Smooth muscle cell (in vitro differentiated cells): Measurements from ENCODE around the gene BTNL3. TPM values are rescaled to one million over a fixed set of nuclear protein-coding genes. Genes with fewer than 3 reads are reported as not detected.

Experiments used
- DNase-seq: peaks from one replicate; lab custom pipeline; 2025; ENCODE audit not compliant: unreplicated experiment; lab: John Stamatoyannopoulos, UW
- H2AFZ ChIP-seq: fragments of 200-600 bp; sonication (generic); 2 replicates; pipeline ENCODE4 v1.6.0; 2016; ENCODE audit warnings: antibody characterized with exemption, low read depth, mild to moderate bottlenecking
- H3F3A ChIP-seq: fragments of 200-600 bp; sonication (generic); 2 replicates; pipeline ENCODE4 v1.6.0; 2017; ENCODE audit warnings: antibody characterized with exemption, low read depth
- H3K27ac ChIP-seq: fragments of 200-600 bp; sonication (generic); 2 replicates; pipeline ENCODE4 v1.5.1; 2016; ENCODE audit warnings: low read depth, mild to moderate bottlenecking
- H3K27me3 ChIP-seq: fragments of 200-600 bp; sonication (generic); 2 replicates; pipeline ENCODE4 v1.6.1; 2016; ENCODE audit warnings: low read depth, mild to moderate bottlenecking
- H3K36me3 ChIP-seq: fragments of 200-600 bp; sonication (generic); 2 replicates; pipeline ENCODE4 v1.5.1; 2016; ENCODE audit warnings: low read depth
- H3K4me1 ChIP-seq: fragments of 200-600 bp; sonication (generic); 2 replicates; pipeline ENCODE4 v1.5.1; 2016; ENCODE audit warnings: low read depth
- H3K4me2 ChIP-seq: fragments of 200-600 bp; sonication (generic); 2 replicates; pipeline ENCODE4 v1.6.0; 2016; ENCODE audit warnings: mild to moderate bottlenecking
- H3K4me3 ChIP-seq: fragments of 200-600 bp; sonication (generic); 2 replicates; pipeline ENCODE4 v1.5.1; 2016; ENCODE audit warnings: mild to moderate bottlenecking
- H3K79me2 ChIP-seq: fragments of 200-600 bp; sonication (generic); 2 replicates; pipeline ENCODE4 v1.6.0; 2016; ENCODE audit warnings: low read depth, mild to moderate bottlenecking
- H3K9ac ChIP-seq: fragments of 200-600 bp; sonication (generic); 2 replicates; pipeline ENCODE4 v1.6.0; 2016; ENCODE audit warnings: low read depth
- H3K9me3 ChIP-seq: fragments of 200-600 bp; sonication (generic); replicated peaks from 2 replicates; pipeline ENCODE4 v1.5.1; 2016; ENCODE audit warnings: low read depth
- H4K20me1 ChIP-seq: fragments of 200-600 bp; sonication (generic); 2 replicates; pipeline ENCODE4 v1.6.0; 2016; ENCODE audit warnings: low read depth
- CTCF ChIP-seq: fragments of 200-600 bp; sonication (generic); IDR thresholded peaks from 2 replicates; pipeline ENCODE4 v1.5.1; 2017; ENCODE audit warnings: borderline replicate concordance, mild to moderate bottlenecking, antibody characterized with exemption; ENCODE audit not compliant: insufficient read depth, poor library complexity, severe bottlenecking
- WGBS: methylation state at CpG from one replicate; pipeline ENCODE4 v1.1.7; 2016; ENCODE audit warnings: low lambda C conversion rate; 5-methylcytosine and 5-hydroxymethylcytosine counted together
- polyA plus RNA-seq: library from polyadenylated mRNA; unstranded; fragments of >200 nt; fragmentation: Nextera tagmentation; extraction: Ambion mirVana; gene quantifications from 2 replicates; pipeline ENCODE4 v1.2.1, GENCODE V29; 2016
- total RNA-seq: library from RNA; depleted of rRNA; stranded (reverse); fragments of >200 nt; gene quantifications from 2 replicates; pipeline ENCODE4 v1.2.3, GENCODE V29; 2014

BTNL3 gene
- total and polyA plus RNA-seq, 2 experiments from 2014 or later = not detected

GRCh38 chr5:180974612-180975315 lies 13.9 kb upstream of the BTNL3 start:
- Histone ChIP-seq H3K9me3 (no peaks in the 10 kb centered on the region), H3K79me2 (no peaks in the 10 kb centered on the region), H3K4me1 (no peaks in the 10 kb centered on the region), H3K27ac (no peak overlapping the region), H3K4me2 (no peak overlapping the region), H3K9ac (no peak overlapping the region), H3F3A (no peaks in the 10 kb centered on the region), H3K4me3 (no peak overlapping the region), H3K27me3 (no peaks in the 10 kb centered on the region), H3K36me3 (no peaks in the 10 kb centered on the region), H4K20me1 (no peaks in the 10 kb centered on the region), H2AFZ (no peak overlapping the region)
- no peak for TF ChIP-seq CTCF
- 82% methylated on average over 2 of the region's 2 CpGs for WGBS
- DNase-seq = no peak

- Histone ChIP-seq H3F3A (no peaks in the 10 kb centered on the region), H4K20me1 (no peaks in the 10 kb centered on the region), H3K27ac (no peak overlapping the region), H3K4me3 (no peak overlapping the region), H3K27me3 (no peaks in the 10 kb centered on the region), H3K79me2 (no peaks in the 10 kb centered on the region), H3K4me1 (no peaks in the 10 kb centered on the region), H3K36me3 (no peaks in the 10 kb centered on the region), H3K9me3 (no peaks in the 10 kb centered on the region), H3K4me2 (no peak overlapping the region), H2AFZ (no peak overlapping the region), H3K9ac (no peak overlapping the region)
- WGBS = 81% methylated on average over 2 of the region's 2 CpGs
- TF ChIP-seq CTCF = no peak
- DNase-seq = no peak
These were observed 13.3 kb upstream of the BTNL3 start for GRCh38 chr5:180975338-180975737.

GRCh38 chr5:180976518-180976917 lies 12.1 kb upstream of the BTNL3 start:
- no peak overlapping the region for H3K9ac ChIP-seq
- H3K4me3 ChIP-seq = no peak overlapping the region
- H3K4me1 ChIP-seq = no peaks in the 10 kb centered on the region
- no peak overlapping the region for H2AFZ ChIP-seq
- H3K9me3 ChIP-seq = no peaks in the 10 kb centered on the region
- no peaks in the 10 kb centered on the region for H3F3A ChIP-seq
- no peaks in the 10 kb centered on the region for H3K27me3 ChIP-seq
- H3K79me2 ChIP-seq = no peaks in the 10 kb centered on the region
- H3K4me2 ChIP-seq = no peak overlapping the region
- H4K20me1 ChIP-seq = no peaks in the 10 kb centered on the region
- no peak overlapping the region for H3K27ac ChIP-seq
- no peaks in the 10 kb centered on the region for H3K36me3 ChIP-seq
- 89% methylated on average over 6 of the region's 6 CpGs for WGBS
- no peak for TF ChIP-seq CTCF
- no peak for DNase-seq

- Histone ChIP-seq H3K9ac (no peak overlapping the region), H3K27ac (no peak overlapping the region), H3K4me3 (no peak overlapping the region), H3F3A (no peaks in the 10 kb centered on the region), H2AFZ (no peak overlapping the region), H3K4me1 (no peaks in the 10 kb centered on the region), H4K20me1 (no peaks in the 10 kb centered on the region), H3K36me3 (no peaks in the 10 kb centered on the region), H3K27me3 (no peaks in the 10 kb centered on the region), H3K4me2 (no peak overlapping the region), H3K79me2 (no peaks in the 10 kb centered on the region), H3K9me3 (no peaks in the 10 kb centered on the region)
- no peak for DNase-seq
- 88% methylated on average over 1 of the region's 1 CpG for WGBS
- TF ChIP-seq CTCF = no peak
These were observed 10.8 kb upstream of the BTNL3 start for GRCh38 chr5:180977852-180978251.
